GM12892 (cell line): ENCODE data around the gene ABCC3.

Source experiments
- DNase-seq: peaks from one replicate; pipeline ENCODE4 v3.0.0; 2011; ENCODE audit not compliant: insufficient read length
- FAIRE-seq: peaks from 2 replicates; lab custom pipeline; 2011; peaks lifted over from hg19 to GRCh38; lab: Jason Lieb, UNC
- POLR2A ChIP-seq: IDR thresholded peaks from 2 replicates; pipeline ENCODE4 v1.6.1; 2011; ENCODE audit warnings: low read depth, low read length, control low read depth
- POLR2AphosphoS5 ChIP-seq: IDR thresholded peaks from 2 replicates; pipeline ENCODE4 v1.6.1; 2011; ENCODE audit warnings: low read depth, low read length, control low read depth
- TAF1 ChIP-seq: IDR thresholded peaks from 2 replicates; pipeline ENCODE4 v1.6.1; 2011; ENCODE audit warnings: low read depth, mild to moderate bottlenecking, control low read depth, low read length, borderline replicate concordance

ABCC3 gene

DNA sequence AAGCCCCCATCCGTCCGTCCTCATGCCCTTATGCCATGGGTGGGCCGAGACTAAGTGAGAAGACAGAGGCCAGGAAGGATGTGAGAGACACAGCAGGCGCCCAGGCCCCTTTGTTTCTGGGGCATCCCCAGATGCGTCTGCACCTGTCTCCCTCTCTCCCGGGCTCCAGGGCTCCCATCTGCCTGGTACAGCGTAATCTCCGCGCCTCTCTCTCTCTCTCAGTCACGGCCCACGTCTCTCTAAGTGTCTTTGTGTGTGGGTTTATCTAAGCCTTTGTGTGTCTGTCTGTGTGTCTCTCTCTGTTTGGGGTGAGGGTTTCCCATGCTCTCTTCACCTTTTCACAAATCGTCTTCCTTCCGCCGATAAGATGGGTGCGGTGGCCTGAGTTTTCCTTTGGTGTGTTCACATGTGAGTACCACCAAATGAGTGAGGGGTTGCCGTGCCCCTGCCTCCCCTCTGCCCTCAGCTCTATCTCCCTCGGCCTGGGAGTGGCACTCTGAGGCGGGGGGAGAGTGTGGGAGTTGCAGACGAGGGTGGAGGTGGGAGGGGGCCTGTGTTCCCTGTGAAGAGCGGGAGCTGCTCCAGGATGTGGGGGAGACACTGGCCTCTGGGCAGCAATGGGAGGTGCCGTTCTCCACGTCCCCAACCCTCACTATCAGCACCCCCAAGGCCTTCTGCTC is 25.8 kb upstream of the ABCC3 start:
- FAIRE-seq (no peak), DNase-seq (no peak)
- TF ChIP-seq POLR2A (no peak), POLR2AphosphoS5 (no peak), TAF1 (no peak)

DNA sequence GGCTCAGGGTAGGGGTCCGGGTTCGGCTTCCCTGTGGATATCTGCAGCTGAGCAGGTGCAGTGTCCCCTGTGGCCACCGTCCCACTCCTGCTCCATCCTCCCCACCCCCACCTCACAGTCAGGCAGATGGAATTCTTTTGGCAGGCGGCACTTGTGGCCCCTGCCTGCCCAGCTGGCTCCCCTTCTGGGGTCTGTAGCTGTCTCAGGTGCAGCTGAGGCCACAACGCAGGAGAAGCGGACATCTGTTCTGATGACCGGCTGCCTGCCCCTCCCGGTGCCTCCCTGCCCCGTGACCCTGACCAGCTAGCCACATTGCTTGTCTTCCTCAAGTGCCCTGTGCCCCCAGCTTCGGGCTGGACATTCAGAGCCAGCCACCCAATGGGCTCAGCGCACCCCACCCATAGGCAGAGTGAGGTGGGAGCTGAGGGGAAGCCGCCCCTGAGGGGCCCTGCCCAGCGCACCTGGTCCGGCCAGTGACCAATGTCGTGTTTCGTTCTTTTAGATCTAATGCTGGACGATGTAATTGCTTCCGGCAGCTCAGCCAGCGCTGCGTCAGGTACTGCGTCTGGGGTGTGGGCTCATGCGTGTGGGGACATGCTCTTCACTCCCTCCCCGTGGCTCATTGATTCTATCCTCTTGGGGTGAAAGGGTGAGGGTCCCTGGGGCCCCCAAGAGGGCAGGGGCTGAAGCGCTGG is 25.2 kb upstream of the ABCC3 start:
- no peak for FAIRE-seq
- DNase-seq: no peak
- TF ChIP-seq TAF1: no peak
- TF ChIP-seq POLR2AphosphoS5: no peak
- TF ChIP-seq POLR2A: no peak

DNA sequence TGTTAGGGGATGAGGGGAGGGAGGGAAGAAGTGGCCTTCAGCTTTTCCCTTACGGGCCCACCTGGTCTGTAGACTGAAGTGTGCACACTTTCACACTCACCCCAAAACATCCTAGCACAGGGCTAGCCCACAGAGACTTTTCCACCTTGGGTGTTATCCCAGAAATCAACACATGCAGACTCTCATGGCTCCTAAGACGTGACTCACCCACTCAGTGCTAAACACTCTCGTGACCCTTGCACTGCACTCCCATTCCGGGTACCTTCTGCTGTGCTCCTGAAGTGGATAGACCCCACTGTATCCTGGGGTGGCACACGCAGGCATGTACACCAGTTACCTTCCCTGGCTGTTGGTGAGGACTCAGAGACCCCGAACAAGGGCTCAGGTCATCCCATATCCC is 23.0 kb upstream of the ABCC3 start:
- FAIRE-seq (no peak), DNase-seq (no peak)
- TF ChIP-seq POLR2A: no peak
- TF ChIP-seq POLR2AphosphoS5: no peak
- no peak for TF ChIP-seq TAF1

DNA sequence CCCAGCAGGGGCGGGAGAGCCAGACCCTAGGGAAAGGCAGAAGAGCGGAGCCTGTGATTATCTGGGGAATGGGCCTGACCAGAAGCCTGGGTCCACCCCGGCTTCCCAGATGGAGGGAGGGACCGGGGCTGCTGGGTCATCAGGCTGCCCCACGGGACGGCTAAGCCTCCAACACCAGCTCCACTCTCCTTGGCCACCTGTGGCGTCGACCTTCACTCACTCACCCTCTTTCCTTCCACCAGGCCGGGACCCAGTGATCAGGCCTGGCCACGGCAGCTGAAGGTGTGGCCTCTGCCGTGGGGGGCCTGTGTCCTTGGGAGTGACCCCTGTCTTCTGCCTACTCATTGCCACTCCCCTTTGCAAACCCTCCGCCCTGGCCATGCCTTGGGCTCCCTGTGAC is 22.4 kb upstream of the ABCC3 start:
- FAIRE-seq: no peak
- no peak for TF ChIP-seq POLR2A
- no peak for TF ChIP-seq TAF1
- no peak for TF ChIP-seq POLR2AphosphoS5
- no peak for DNase-seq

DNA sequence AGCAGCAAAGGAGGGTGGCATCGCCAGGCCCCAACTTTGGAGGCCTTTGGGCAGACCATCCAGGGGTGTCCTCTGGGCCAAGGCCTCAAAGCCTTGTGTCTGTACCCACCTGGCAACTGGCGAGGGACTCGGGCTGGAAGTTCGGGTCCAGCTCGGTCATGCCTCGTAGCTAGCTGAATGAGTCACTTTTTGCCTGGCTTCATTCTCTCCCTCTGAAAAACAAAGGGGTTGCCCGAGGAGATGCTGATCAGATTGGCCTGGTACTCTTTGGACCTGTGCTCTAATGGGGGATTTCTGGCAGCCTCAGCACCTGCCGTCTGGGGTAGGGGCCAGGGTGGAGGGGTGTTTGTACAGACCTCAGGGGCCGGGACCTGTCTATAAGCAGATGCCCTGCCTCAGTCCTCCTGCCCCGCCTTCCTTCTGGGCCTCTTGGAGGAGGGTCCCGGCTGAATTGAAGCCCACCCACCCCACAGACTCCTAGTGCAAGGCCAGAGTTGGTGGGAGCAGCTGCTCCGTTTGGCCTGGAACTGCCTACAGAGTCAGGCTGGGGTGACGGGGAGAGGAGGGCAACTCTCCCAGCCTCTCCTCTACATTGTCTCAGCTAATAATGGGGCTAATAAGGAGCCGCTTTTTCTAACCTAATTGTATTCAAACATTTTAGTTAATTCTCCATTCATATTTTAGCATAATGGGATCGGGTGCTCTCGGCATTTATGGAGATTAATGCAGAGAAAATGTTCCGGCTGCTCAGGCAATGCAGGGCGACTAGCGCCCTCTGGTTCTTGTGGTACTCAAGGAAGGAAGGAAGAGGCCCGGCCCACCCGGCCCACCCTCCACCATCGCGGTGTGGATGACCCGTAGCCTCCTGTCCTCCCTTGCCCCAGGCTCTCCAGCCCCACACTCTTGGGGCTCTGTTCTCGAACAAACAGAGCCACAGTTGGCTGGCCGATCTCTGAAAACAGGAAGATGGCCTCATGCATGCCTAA is 21.4 kb upstream of the ABCC3 start:
- TF ChIP-seq TAF1: no peak
- TF ChIP-seq POLR2A: no peak
- TF ChIP-seq POLR2AphosphoS5: no peak
- FAIRE-seq (no peak), DNase-seq (no peak)

DNA sequence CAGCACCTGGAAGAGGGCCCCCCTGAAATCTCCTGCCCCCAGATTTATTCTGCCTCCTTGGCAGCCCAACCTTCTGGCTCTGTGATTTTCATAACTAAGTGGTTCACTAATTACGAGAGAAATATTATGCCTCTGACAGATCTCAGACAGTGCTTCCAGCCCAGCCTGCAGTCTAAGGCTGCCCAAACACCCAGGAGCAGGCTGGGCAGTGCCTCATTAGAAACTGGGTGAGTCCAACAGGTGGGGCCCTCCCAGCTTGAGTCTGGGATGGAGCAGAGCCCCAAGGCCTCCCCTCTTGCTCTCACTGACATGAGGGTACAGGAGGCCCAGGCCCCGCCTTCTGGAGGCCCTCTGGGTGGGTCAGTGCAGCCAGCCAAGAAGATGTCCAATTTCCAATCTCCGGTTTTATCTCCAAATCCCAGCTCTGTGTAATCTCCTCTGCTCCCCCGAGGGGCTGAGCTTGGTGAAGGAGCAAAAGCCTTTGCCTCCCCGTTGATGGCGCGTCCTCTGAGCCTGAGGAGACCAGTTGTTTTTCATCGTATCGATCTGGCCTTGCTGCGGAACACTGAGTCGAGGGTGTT is 20.1 kb upstream of the ABCC3 start:
- no peak for FAIRE-seq
- DNase-seq: no peak
- TF ChIP-seq TAF1 (no peak), POLR2AphosphoS5 (no peak), POLR2A (no peak)

DNA sequence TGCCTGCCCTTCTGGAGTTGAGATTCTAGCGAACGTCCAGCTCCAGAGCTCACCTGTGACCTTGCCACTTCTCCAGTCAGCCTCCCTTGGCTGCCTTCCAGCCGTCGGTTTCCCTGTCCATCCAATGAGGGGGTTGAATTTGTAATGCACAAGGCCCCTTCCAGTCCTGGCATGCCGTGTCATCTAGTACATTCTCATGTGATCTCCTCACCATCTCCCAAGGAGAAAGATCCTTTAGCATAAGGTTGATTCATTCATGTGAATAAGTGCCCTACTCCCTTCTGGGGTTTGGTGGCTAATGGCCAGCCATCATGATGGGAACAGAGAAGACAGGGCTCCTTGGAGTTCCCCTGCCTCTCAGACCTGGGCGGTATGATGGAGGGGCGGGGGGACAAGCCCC is 18.9 kb upstream of the ABCC3 start:
- TF ChIP-seq POLR2A: no peak
- TF ChIP-seq POLR2AphosphoS5: no peak
- no peak for TF ChIP-seq TAF1
- FAIRE-seq (no peak), DNase-seq (no peak)

DNA sequence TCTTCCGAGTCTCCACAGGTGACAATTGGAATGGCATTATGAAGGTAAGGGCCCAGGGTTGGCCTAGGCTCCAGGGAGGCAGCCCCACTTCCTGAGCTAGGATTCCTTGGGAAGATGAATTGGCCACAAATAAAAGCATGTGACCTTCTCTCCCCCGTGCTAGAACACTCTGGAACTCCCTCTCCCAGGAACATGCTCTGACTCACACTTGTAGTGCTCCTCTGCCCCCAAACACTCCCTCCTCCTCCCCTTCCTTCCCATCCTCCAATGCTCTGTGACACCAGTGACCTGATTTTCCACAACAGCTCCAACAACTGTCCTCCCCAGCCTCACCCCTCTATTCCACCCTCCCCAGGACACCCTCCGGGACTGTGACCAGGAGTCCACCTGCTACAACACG is 16.4 kb upstream of the ABCC3 start:
- DNase-seq (no peak), FAIRE-seq (no peak)
- no peak for TF ChIP-seq POLR2A

DNA sequence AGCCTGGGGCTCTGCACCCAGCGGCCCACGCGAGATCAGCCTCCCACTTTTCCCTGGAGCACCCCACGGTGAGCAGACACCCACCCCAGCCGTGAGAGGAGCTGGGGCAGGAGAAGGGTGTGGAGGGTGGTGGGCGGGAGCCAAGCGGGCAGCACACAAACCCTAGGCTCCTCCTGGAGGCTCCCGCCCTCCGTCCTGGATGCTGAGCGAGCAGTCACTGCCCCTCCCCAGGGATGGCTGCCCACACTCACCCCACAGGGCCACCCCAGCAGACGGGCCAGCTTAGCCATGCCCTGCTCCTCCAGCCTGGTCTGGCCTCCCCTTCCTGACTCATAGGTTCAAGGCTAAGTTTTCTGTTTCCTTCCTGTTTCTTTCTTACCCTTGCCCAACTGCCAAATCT is 15.7 kb upstream of the ABCC3 start:
- DNase-seq: no peak
- TF ChIP-seq POLR2AphosphoS5 (no peak), POLR2A (no peak), TAF1 (no peak)

DNA sequence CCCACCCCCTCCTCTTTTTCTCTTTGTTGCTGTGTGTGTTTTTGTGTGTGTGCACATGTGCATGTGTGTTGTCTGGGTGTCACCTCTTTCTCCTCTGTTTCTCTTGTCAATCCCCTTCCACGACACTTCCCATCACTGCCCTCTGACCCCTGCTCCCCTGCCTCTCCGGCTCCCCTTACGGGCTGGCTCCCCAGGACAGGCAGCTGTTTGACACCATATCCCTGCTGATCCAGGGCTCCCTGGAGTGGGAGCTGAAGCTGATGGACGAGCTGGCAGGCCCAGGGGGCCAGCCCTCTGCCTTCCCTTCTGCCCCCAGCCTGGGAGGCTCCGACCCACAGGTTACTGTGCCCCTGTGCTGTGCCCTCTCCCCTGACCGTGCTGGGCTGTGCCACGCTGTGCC is 15.2 kb upstream of the ABCC3 start:
- no peak for TF ChIP-seq POLR2A
- FAIRE-seq (no peak), DNase-seq (no peak)

More for the DNA sequence above, 15.7 kb upstream of the ABCC3 start:
- no peak for FAIRE-seq

DNA sequence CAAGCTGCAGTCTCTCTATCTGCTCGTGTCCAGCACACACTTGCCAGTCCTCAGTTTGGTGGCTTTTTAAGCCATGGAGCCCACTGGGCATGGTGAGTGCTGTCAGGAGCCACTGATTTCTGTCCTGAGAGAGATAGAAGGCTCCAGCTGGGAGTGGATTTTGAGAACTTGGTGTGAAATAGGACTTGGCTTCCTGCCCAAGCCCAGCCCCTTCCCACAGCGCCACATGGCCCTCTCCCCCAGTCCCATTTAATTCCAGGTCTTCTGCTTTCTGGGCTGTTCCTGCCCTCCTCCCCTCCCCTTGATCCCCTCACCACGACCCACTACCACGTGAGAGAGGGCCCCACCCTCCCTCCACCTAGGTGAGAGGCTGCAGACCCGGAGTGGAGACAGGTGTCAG is 14.4 kb upstream of the ABCC3 start:
- FAIRE-seq (no peak), DNase-seq (no peak)
- no peak for TF ChIP-seq POLR2AphosphoS5
- no peak for TF ChIP-seq TAF1
- TF ChIP-seq POLR2A: no peak
